ENCODE data around the gene LPCAT4.

DNA sequence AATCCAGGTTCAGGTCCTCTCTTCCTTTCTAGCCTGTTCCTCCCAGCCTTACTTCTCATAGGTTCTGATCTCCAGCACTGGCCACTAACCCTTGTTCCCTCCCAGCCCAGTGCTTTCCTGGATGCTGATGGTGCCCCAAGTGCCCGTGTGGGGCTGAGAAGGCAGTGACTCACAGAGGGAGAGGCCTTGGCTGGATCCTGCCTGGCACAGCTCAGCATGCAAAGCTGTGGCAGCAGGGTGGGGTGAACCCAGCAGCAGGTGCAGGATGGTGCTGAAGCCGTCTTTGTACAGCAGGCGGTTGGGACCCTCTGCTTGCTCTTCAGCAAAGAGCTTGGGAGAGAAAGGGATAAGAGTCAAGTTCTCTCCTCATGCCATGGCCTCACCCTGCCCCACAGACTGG, 7.6 kb downstream of the LPCAT4 start:
- TF ChIP-seq POLR2A (IDR thresholded peaks at IDR 0.05), result no peak
- TF ChIP-seq, protein P1, sequence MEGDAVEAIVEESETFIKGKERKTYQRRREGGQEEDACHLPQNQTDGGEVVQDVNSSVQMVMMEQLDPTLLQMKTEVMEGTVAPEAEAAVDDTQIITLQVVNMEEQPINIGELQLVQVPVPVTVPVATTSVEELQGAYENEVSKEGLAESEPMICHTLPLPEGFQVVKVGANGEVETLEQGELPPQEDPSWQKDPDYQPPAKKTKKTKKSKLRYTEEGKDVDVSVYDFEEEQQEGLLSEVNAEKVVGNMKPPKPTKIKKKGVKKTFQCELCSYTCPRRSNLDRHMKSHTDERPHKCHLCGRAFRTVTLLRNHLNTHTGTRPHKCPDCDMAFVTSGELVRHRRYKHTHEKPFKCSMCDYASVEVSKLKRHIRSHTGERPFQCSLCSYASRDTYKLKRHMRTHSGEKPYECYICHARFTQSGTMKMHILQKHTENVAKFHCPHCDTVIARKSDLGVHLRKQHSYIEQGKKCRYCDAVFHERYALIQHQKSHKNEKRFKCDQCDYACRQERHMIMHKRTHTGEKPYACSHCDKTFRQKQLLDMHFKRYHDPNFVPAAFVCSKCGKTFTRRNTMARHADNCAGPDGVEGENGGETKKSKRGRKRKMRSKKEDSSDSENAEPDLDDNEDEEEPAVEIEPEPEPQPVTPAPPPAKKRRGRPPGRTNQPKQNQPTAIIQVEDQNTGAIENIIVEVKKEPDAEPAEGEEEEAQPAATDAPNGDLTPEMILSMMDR (IDR thresholded peaks at IDR 0.05), result no peak
